Loucy (cell line): Measurements from ENCODE around the gene SNX7.

Experiments
- H2AFZ ChIP-seq: fragments of 200-600 bp; sonication (generic); 2 replicates; pipeline ENCODE4 v1.6.0; 2016; ENCODE audit warnings: antibody characterized with exemption, mild to moderate bottlenecking, low read length, moderate library complexity
- H3F3A ChIP-seq: fragments of 200-600 bp; 2 replicates; pipeline ENCODE4 v1.6.0; 2016; ENCODE audit warnings: antibody characterized with exemption, low read depth, mild to moderate bottlenecking
- H3K27me3 ChIP-seq: fragments of 200-600 bp; sonication (generic); 2 replicates; pipeline ENCODE4 v1.6.1; 2014; ENCODE audit warnings: low read length, mild to moderate bottlenecking; ENCODE audit not compliant: insufficient read depth, poor library complexity, severe bottlenecking
- H3K36me3 ChIP-seq: fragments of 200-600 bp; sonication (generic); 2 replicates; pipeline ENCODE4 v1.6.1; 2016; ENCODE audit warnings: low read length; ENCODE audit not compliant: insufficient read depth
- H3K4me1 ChIP-seq: fragments of 200-600 bp; sonication (generic); 2 replicates; pipeline ENCODE4 v1.5.1; 2014; ENCODE audit warnings: low read length, mild to moderate bottlenecking; ENCODE audit not compliant: insufficient read depth, poor library complexity, severe bottlenecking
- H3K4me2 ChIP-seq: fragments of 200-600 bp; sonication (generic); 2 replicates; pipeline ENCODE4 v1.6.0; 2014; ENCODE audit warnings: antibody characterized with exemption, low read length, low read depth, mild to moderate bottlenecking; ENCODE audit not compliant: poor library complexity, severe bottlenecking
- H3K4me3 ChIP-seq: fragments of 200-600 bp; sonication (generic); 2 replicates; pipeline ENCODE4 v1.5.1; 2014; ENCODE audit warnings: low read length, mild to moderate bottlenecking, mixed read lengths; ENCODE audit not compliant: poor library complexity, severe bottlenecking
- H3K79me2 ChIP-seq: fragments of 200-600 bp; sonication (generic); 2 replicates; pipeline ENCODE4 v1.6.1; 2014; ENCODE audit warnings: low read length; ENCODE audit not compliant: insufficient read depth
- H3K9ac ChIP-seq: fragments of 200-600 bp; sonication (generic); 2 replicates; pipeline ENCODE4 v1.6.0; 2014; ENCODE audit warnings: mild to moderate bottlenecking, low read depth, low read length, moderate library complexity; ENCODE audit not compliant: poor library complexity, severe bottlenecking
- H3K9me2 ChIP-seq: fragments of 200-600 bp; sonication (generic); replicated peaks from 2 replicates; pipeline ENCODE4 v1.6.1; 2016; ENCODE audit warnings: low read depth, low read length, mixed read lengths
- H3K9me3 ChIP-seq: fragments of 200-600 bp; sonication (generic); 2 replicates; pipeline ENCODE4 v1.6.1; 2014; ENCODE audit warnings: mild to moderate bottlenecking, antibody characterized with exemption, low read length, low read depth; ENCODE audit not compliant: insufficient read depth
- H4K20me1 ChIP-seq: fragments of 200-600 bp; sonication (generic); 2 replicates; pipeline ENCODE4 v1.6.0; 2014; ENCODE audit warnings: antibody characterized with exemption, low read length, mild to moderate bottlenecking; ENCODE audit not compliant: insufficient read depth, poor library complexity, severe bottlenecking
- CTCF ChIP-seq: fragments of 200-600 bp; sonication (generic); conservative IDR thresholded peaks from 2 replicates; pipeline ENCODE4 v1.5.1; 2014; ENCODE audit warnings: mild to moderate bottlenecking, antibody characterized with exemption, low read length
- EZH2phosphoT487 ChIP-seq: fragments of 200-600 bp; IDR thresholded peaks from 2 replicates; pipeline ENCODE4 v1.6.1; 2018; ENCODE audit warnings: antibody characterized with exemption, mild to moderate bottlenecking, moderate library complexity, borderline replicate concordance

Gene SNX7

DNA sequence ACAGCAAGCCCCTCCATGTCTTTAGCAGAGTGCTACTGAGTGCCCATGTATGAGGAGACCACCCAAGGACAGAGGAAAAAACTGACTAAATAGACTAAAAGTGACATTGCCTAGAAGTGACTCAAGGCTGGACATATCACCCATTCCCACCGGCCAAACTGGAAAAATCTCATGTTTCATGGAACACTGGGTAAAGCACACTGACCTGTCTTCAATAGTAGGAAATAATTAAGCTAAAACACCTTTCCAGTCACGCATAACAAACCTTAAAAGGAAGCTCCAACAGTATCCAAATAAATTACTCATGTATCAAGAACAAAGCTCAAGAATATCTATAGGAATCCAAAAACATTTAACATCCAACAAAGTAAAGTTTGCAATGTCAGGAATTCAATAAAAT, 120.4 kb downstream of the SNX7 start:
- no peaks in the 10 kb centered on the region for H4K20me1 ChIP-seq
- no peaks in the 10 kb centered on the region for H3K36me3 ChIP-seq
- TF ChIP-seq CTCF (no peak), EZH2phosphoT487 (no peak)
- no peak overlapping the region for H3K9ac ChIP-seq
- no peaks in the 10 kb centered on the region for H3K9me2 ChIP-seq
- no peak overlapping the region for H3K4me2 ChIP-seq
- no peaks in the 10 kb centered on the region for H3K4me1 ChIP-seq
- no peaks in the 10 kb centered on the region for H3K9me3 ChIP-seq
- H3K79me2 ChIP-seq, result no peaks in the 10 kb centered on the region
- H3K4me3 ChIP-seq, result no peak overlapping the region
- no peak overlapping the region for H2AFZ ChIP-seq
- H3F3A ChIP-seq, result no peaks in the 10 kb centered on the region
- H3K27me3 ChIP-seq, result no peaks in the 10 kb centered on the region

DNA sequence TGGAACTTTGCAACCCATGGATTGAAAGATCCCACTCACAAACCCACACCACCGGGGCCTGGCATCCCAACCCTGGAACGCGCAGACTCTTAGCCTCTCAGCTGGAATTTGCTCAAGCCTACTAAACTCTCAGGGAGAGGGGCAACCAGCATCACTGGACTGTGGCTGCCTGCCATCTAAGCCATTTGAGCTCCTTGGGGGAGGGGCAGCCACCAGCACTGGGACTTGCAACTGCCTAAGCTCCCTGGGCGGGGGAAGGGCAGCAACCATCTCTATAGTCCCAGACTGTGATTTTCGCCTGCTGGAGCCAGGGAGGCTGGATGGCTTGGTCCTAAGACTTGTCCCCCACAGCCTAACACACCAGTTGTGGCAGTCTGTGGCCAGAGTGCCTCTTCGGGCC, 122.3 kb downstream of the SNX7 start:
- H3K9me2 ChIP-seq, result no peaks in the 10 kb centered on the region
- no peak overlapping the region for H3K9ac ChIP-seq
- no peak overlapping the region for H3K4me3 ChIP-seq
- no peak for TF ChIP-seq EZH2phosphoT487
- TF ChIP-seq CTCF, result no peak
- no peaks in the 10 kb centered on the region for H3K9me3 ChIP-seq
- H3K36me3 ChIP-seq, result no peaks in the 10 kb centered on the region
- H2AFZ ChIP-seq, result no peak overlapping the region
- no peaks in the 10 kb centered on the region for H3K4me1 ChIP-seq
- no peaks in the 10 kb centered on the region for H4K20me1 ChIP-seq
- no peaks in the 10 kb centered on the region for H3F3A ChIP-seq
- no peaks in the 10 kb centered on the region for H3K27me3 ChIP-seq
- no peak overlapping the region for H3K4me2 ChIP-seq
- no peaks in the 10 kb centered on the region for H3K79me2 ChIP-seq

DNA sequence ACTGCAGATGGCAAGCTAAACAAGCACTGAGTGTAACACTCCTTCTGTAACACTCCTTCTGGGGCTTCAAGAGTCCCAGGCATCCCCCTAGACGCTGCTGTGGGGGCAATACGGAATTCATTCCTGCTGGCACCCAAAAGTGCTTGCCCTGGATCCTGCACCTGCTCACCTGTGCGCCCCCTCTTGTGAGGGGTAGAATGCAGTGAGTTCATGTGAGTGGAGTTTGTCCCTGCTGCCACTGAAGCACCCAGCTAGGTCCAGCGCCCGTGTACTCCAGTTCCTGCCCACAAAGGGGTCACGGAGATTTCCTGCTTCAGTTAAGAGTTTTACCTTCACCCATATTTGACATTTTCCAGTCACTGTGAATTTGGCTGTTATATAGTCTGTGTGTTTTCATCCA, 130.0 kb downstream of the SNX7 start:
- peaks cover 3% of the 10 kb centered on the region for H3K4me1 ChIP-seq
- TF ChIP-seq EZH2phosphoT487, result no peak
- no peak for TF ChIP-seq CTCF
- H3K9me2 ChIP-seq, result no peaks in the 10 kb centered on the region
- H3K79me2 ChIP-seq, result no peaks in the 10 kb centered on the region
- no peaks in the 10 kb centered on the region for H3F3A ChIP-seq
- no peak overlapping the region for H3K9ac ChIP-seq
- no peak overlapping the region for H3K4me2 ChIP-seq
- H4K20me1 ChIP-seq, result no peaks in the 10 kb centered on the region
- H2AFZ ChIP-seq, result no peak overlapping the region
- H3K36me3 ChIP-seq, result no peaks in the 10 kb centered on the region
- H3K27me3 ChIP-seq, result no peaks in the 10 kb centered on the region
- no peak overlapping the region for H3K4me3 ChIP-seq
- no peaks in the 10 kb centered on the region for H3K9me3 ChIP-seq
